HepG2 (cell line): Measurements from ENCODE around the gene BPIFB2. TPM values are rescaled to one million over a fixed set of nuclear protein-coding genes. Genes with fewer than 3 reads are reported as not detected.

Experiments used
- ARNTL ChIP-seq: sonication (generic); formaldehyde crosslinking; IDR thresholded peaks from 2 replicates; pipeline ENCODE4 v1.4.0; 2020; ENCODE audit warnings: mild to moderate bottlenecking, missing genetic modification reagents
- DNMT3B ChIP-seq: conservative IDR thresholded peaks from 2 replicates; pipeline ENCODE4 v1.6.1; 2016; ENCODE audit warnings: missing biosample characterization, control low read depth
- KDM5B ChIP-seq: sonication (generic); formaldehyde crosslinking; IDR thresholded peaks from 2 replicates; pipeline ENCODE4 v1.4.0; 2020; ENCODE audit warnings: missing genetic modification reagents, mild to moderate bottlenecking, borderline replicate concordance
- NFKBIZ ChIP-seq: IDR thresholded peaks from 2 replicates; pipeline ENCODE4 v1.6.1; 2018; ENCODE audit warnings: missing genetic modification reagents, missing compliant biosample characterization
- SIN3A ChIP-seq: IDR thresholded peaks from 2 replicates; pipeline ENCODE4 v1.6.1; 2011; ENCODE audit warnings: low read depth, mild to moderate bottlenecking, control low read depth, low read length, borderline replicate concordance
- ZMYM2 ChIP-seq: sonication (generic); formaldehyde crosslinking; IDR thresholded peaks from 2 replicates; pipeline ENCODE4 v1.8.0; 2022; ENCODE audit warnings: mild to moderate bottlenecking, missing genetic modification reagents
- ZNF660 ChIP-seq: sonication (generic); formaldehyde crosslinking; IDR thresholded peaks from 2 replicates; pipeline ENCODE4 v1.5.1; 2020; ENCODE audit warnings: mild to moderate bottlenecking, low read depth, missing genetic modification reagents, borderline replicate concordance
- ZNF75D ChIP-seq: sonication (generic); formaldehyde crosslinking; IDR thresholded peaks from 2 replicates; pipeline ENCODE4 v1.8.1; 2023; ENCODE audit warnings: missing genetic modification reagents, mild to moderate bottlenecking, borderline replicate concordance
- polyA plus RNA-seq, 8 experiments: library from polyadenylated mRNA; depleted of rRNA in 3 of 8; stranded (reverse) in 7 of 8; unstranded in 1 of 8; fragments of >200 nt; fragmentation: Illumina TruSeq in 4 of 8; extraction: Trizol in 4 of 8; gene quantifications; 2 replicates each; pipeline versions ENCODE4 v1.2.1 to v1.2.3, GENCODE V29; 2011 to 2016; ENCODE audit warnings: low read depth in 4 of 8, missing spikeins in 1 of 8, mixed read lengths in 1 of 8; ENCODE audit not compliant: insufficient read depth in 1 of 8
- total RNA-seq, 5 experiments: library from RNA; depleted of rRNA; stranded (reverse); fragments of >200 nt; fragmentation: Illumina TruSeq; extraction: Trizol; gene quantifications; 2 replicates each; pipeline ENCODE4 v1.2.3, GENCODE V29; 2016; ENCODE audit warnings: low read depth in 1 of 5
- TF ChIP-seq, protein P1 (sequence below), 2 experiments: sonication (generic) in 1 of 2; formaldehyde crosslinking in 1 of 2; IDR thresholded peaks; 2 replicates each; pipeline versions ENCODE4 v1.4.0 to v1.6.1; 2016 to 2020; ENCODE audit warnings: borderline replicate concordance in 1 of 2, low read depth in 1 of 2, mild to moderate bottlenecking in 1 of 2, missing genetic modification reagents in 1 of 2
- TF ChIP-seq, protein P2 (sequence below): sonication (generic); formaldehyde crosslinking; IDR thresholded peaks from 2 replicates; pipeline ENCODE4 v1.8.1; 2023; ENCODE audit warnings: mild to moderate bottlenecking, inconsistent platforms, moderate library complexity, missing genetic modification reagents, borderline replicate concordance
- TF ChIP-seq, protein P3 (sequence below): sonication (generic); formaldehyde crosslinking; conservative IDR thresholded peaks from 2 replicates; pipeline ENCODE4 v1.8.0; 2022; ENCODE audit warnings: missing genetic modification reagents
- TF ChIP-seq, protein P4 (sequence below): sonication (generic); formaldehyde crosslinking; IDR thresholded peaks from 2 replicates; pipeline ENCODE4 v1.5.1; 2020; ENCODE audit warnings: missing genetic modification reagents, mild to moderate bottlenecking, borderline replicate concordance
- TF ChIP-seq, protein P5 (sequence below): sonication (generic); formaldehyde crosslinking; IDR thresholded peaks from 2 replicates; pipeline ENCODE4 v1.8.0; 2022; ENCODE audit warnings: mild to moderate bottlenecking, missing genetic modification reagents; ENCODE audit not compliant: insufficient replicate concordance
- TF ChIP-seq, protein P6 (sequence below): sonication (generic); formaldehyde crosslinking; IDR thresholded peaks from 2 replicates; pipeline ENCODE4 v1.4.0; 2020; ENCODE audit warnings: mild to moderate bottlenecking, missing genetic modification reagents

The BPIFB2 gene
- total and polyA plus RNA-seq, 2 of the 13 experiments (the other 11 are each of a cell fraction or from before 2014, with no cell fraction given), result 54.5 to 902 TPM

DNA sequence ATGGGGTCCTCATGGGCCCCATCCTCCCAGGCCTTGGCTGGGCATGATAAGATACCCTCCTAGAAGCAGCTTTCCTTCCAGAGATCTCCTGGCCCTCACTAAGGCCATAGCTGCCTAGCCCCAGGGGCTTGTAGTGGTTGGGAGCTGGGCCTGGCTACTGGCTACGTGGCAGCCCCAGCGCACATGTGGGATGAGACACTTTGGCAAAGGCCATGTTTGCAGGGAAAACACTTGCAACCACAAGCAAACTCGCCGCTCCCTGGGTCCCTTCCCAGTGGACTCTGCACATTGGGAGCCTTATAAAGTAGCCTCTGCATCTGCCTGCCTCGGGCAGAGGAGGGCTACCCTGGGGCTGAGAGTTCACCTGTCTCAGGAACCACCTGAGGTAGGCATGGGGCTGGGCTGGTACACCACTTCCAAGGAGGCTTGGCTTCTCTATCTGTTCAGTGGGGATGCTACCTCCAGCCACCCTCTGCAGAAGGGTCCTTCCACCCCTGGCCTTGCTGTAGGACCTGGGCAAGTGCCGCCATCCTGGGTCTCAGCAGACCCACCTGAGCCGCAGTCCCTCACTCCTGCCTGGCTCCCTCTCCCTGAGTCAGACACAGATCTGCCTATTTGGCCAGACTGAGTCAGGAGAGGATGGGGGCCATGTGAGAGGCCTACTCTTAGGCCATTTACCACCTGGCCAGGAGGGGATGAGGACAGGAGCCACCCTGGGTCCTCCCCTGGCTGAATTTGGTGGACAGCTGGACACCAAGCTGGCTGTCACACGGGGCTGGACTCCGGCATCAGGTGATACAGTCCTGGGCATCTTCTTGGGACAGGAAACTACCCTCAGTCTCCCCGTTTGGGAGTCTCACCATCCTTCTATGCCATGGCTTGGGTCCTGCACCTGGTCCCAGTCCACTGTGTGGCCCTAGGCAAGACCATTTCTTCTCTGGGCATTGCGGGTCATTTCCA, at the start of gene BPIFB2 (continued):
- TF ChIP-seq KDM5B (CRISPR knock-in tag) (peak; percentile 79; the same call in 1 of the 2 replicates), ARNTL (CRISPR knock-in tag) (peak; percentile 89), ZMYM2 (CRISPR knock-in tag) (peak; percentile 55; the same call in 1 of the 2 replicates), NFKBIZ (CRISPR knock-in tag) (no peak; the same call in 1 of the 2 replicates), ZNF660 (CRISPR knock-in tag) (no peak), DNMT3B (CRISPR knock-in tag) (no peak), ZNF75D (0 out of 2 replicates have a peak, but pooled peaks have one; percentile 69), SIN3A (peak; percentile 45; the same call in 1 of the 2 replicates)
- TF ChIP-seq, protein P1, sequence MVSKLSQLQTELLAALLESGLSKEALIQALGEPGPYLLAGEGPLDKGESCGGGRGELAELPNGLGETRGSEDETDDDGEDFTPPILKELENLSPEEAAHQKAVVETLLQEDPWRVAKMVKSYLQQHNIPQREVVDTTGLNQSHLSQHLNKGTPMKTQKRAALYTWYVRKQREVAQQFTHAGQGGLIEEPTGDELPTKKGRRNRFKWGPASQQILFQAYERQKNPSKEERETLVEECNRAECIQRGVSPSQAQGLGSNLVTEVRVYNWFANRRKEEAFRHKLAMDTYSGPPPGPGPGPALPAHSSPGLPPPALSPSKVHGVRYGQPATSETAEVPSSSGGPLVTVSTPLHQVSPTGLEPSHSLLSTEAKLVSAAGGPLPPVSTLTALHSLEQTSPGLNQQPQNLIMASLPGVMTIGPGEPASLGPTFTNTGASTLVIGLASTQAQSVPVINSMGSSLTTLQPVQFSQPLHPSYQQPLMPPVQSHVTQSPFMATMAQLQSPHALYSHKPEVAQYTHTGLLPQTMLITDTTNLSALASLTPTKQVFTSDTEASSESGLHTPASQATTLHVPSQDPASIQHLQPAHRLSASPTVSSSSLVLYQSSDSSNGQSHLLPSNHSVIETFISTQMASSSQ (IDR thresholded peaks at IDR 0.05; ENCODE audit: low read depth), result peak; percentile 30; the same call in 1 of the 2 replicates
- TF ChIP-seq, protein P1 (CRISPR knock-in tag; IDR thresholded peaks at IDR 0.05; ENCODE audit: borderline replicate concordance), result peak; percentile 76
- TF ChIP-seq, protein P2, sequence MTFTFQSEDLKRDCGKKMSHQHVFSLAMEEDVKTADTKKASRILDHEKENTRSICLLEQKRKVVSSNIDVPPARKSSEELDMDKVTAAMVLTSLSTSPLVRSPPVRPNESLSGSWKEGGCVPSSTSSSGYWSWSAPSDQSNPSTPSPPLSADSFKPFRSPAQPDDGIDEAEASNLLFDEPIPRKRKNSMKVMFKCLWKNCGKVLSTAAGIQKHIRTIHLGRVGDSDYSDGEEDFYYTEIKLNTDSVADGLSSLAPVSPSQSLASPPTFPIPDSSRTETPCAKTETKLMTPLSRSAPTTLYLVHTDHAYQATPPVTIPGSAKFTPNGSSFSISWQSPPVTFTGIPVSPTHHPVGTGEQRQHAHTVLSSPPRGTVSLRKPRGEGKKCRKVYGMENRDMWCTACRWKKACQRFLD (CRISPR knock-in tag), result peak; percentile 28; the same call in 1 of the 2 replicates
- TF ChIP-seq, protein P3, sequence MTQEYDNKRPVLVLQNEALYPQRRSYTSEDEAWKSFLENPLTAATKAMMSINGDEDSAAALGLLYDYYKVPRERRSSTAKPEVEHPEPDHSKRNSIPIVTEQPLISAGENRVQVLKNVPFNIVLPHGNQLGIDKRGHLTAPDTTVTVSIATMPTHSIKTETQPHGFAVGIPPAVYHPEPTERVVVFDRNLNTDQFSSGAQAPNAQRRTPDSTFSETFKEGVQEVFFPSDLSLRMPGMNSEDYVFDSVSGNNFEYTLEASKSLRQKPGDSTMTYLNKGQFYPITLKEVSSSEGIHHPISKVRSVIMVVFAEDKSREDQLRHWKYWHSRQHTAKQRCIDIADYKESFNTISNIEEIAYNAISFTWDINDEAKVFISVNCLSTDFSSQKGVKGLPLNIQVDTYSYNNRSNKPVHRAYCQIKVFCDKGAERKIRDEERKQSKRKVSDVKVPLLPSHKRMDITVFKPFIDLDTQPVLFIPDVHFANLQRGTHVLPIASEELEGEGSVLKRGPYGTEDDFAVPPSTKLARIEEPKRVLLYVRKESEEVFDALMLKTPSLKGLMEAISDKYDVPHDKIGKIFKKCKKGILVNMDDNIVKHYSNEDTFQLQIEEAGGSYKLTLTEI (CRISPR knock-in tag), result no peak
- TF ChIP-seq, protein P4, sequence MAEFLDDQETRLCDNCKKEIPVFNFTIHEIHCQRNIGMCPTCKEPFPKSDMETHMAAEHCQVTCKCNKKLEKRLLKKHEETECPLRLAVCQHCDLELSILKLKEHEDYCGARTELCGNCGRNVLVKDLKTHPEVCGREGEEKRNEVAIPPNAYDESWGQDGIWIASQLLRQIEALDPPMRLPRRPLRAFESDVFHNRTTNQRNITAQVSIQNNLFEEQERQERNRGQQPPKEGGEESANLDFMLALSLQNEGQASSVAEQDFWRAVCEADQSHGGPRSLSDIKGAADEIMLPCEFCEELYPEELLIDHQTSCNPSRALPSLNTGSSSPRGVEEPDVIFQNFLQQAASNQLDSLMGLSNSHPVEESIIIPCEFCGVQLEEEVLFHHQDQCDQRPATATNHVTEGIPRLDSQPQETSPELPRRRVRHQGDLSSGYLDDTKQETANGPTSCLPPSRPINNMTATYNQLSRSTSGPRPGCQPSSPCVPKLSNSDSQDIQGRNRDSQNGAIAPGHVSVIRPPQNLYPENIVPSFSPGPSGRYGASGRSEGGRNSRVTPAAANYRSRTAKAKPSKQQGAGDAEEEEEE (CRISPR knock-in tag), result peak; percentile 63; the same call in 1 of the 2 replicates
- TF ChIP-seq, protein P5, sequence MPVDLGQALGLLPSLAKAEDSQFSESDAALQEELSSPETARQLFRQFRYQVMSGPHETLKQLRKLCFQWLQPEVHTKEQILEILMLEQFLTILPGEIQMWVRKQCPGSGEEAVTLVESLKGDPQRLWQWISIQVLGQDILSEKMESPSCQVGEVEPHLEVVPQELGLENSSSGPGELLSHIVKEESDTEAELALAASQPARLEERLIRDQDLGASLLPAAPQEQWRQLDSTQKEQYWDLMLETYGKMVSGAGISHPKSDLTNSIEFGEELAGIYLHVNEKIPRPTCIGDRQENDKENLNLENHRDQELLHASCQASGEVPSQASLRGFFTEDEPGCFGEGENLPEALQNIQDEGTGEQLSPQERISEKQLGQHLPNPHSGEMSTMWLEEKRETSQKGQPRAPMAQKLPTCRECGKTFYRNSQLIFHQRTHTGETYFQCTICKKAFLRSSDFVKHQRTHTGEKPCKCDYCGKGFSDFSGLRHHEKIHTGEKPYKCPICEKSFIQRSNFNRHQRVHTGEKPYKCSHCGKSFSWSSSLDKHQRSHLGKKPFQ (CRISPR knock-in tag), result peak; percentile 93
- TF ChIP-seq, protein P6, sequence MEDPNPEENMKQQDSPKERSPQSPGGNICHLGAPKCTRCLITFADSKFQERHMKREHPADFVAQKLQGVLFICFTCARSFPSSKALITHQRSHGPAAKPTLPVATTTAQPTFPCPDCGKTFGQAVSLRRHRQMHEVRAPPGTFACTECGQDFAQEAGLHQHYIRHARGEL, result no peak
